PFSK-1 (cell line): ENCODE data around the gene DPP6.

Source experiments
- FOXP2 ChIP-seq: optimal IDR thresholded peaks from 2 replicates; pipeline ENCODE3; 2011; ENCODE audit warnings: borderline replicate concordance, control low read depth, inconsistent platforms; ENCODE audit not compliant: insufficient read depth; ENCODE audit errors: extremely low read length, extremely low read depth
- POLR2AphosphoS5 ChIP-seq: IDR thresholded peaks from 2 replicates; pipeline ENCODE4 v1.6.1; 2012; ENCODE audit warnings: low read depth, mild to moderate bottlenecking, control low read depth, low read length, moderate library complexity
- REST ChIP-seq, 2 experiments: IDR thresholded peaks; 2 replicates each; pipeline versions ENCODE4 v1.6.1 to v1.8.0; 2011 to 2012; ENCODE audit warnings: low read depth in 2 of 2, low read length in 2 of 2, control low read depth in 1 of 2, inconsistent platforms in 1 of 2, mild to moderate bottlenecking in 1 of 2, moderate library complexity in 1 of 2; ENCODE audit not compliant: insufficient read depth in 1 of 2
- SIN3A ChIP-seq: IDR thresholded peaks from 2 replicates; pipeline ENCODE4 v1.6.1; 2012; ENCODE audit warnings: mild to moderate bottlenecking, low read length, moderate library complexity, borderline replicate concordance; ENCODE audit not compliant: insufficient read depth
- TAF1 ChIP-seq: IDR thresholded peaks from 2 replicates; pipeline ENCODE4 v1.6.1; 2012; ENCODE audit warnings: low read length, control low read depth, borderline replicate concordance; ENCODE audit not compliant: insufficient read depth

- TF ChIP-seq SIN3A, result no peak
- TF ChIP-seq FOXP2, result no peak
- no peak for TF ChIP-seq TAF1
- no peak for TF ChIP-seq REST (IDR thresholded peaks at IDR 0.05; ENCODE audit: insufficient read depth in 1 of 2, low read depth in 2 of 2, low read length in 2 of 2)
- TF ChIP-seq POLR2AphosphoS5, result no peak
These were observed 636.8 kb downstream of the DPP6 start for GRCh38 chr7:154688952-154689351.
